Measurements from ENCODE around the gene PXK.

Gene PXK

GRCh38 chr3:58384381-58385090 is 51.8 kb downstream of the PXK start:
- DNase-seq = no peak

- DNase-seq = no peak
Observed at GRCh38 chr3:58386626-58387365, 54.1 kb downstream of the PXK start.

GRCh38 chr3:58387650-58388546 is 55.2 kb downstream of the PXK start:
- DNase-seq = no peak

- DNase-seq = no peak
Observed at GRCh38 chr3:58388550-58389091, 55.9 kb downstream of the PXK start.

- no peak for DNase-seq
Observed at GRCh38 chr3:58391156-58391865, 58.6 kb downstream of the PXK start.

GRCh38 chr3:58392181-58392580 is 59.5 kb downstream of the PXK start:
- no peak for DNase-seq

- no peak for DNase-seq
Observed at GRCh38 chr3:58394339-58394738, 61.6 kb downstream of the PXK start.

GRCh38 chr3:58398669-58399333 is 66.1 kb downstream of the PXK start:
- no peak for DNase-seq

- DNase-seq = no peak
Observed at GRCh38 chr3:58403513-58404109, 70.9 kb downstream of the PXK start.

- DNase-seq = no peak
Observed at GRCh38 chr3:58404396-58404795, 71.7 kb downstream of the PXK start.

GRCh38 chr3:58408906-58409305 is 76.2 kb downstream of the PXK start:
- no peak for DNase-seq

GRCh38 chr3:58409663-58410062 is 77.0 kb downstream of the PXK start:
- DNase-seq = no peak

- no peak for DNase-seq
Observed at GRCh38 chr3:58411036-58411435, 78.3 kb downstream of the PXK start.

- DNase-seq = no peak
Observed at GRCh38 chr3:58411851-58412830, 79.4 kb downstream of the PXK start.

GRCh38 chr3:58414538-58415197 is 82.0 kb downstream of the PXK start:
- DNase-seq = no peak

GRCh38 chr3:58416191-58416590 is 83.5 kb downstream of the PXK start:
- no peak for DNase-seq

- DNase-seq = no peak
Observed at GRCh38 chr3:58417075-58417474, 84.4 kb downstream of the PXK start.

GRCh38 chr3:58418227-58418626 is 85.5 kb downstream of the PXK start:
- no peak for DNase-seq

- no peak for DNase-seq
Observed at GRCh38 chr3:58419780-58420507, 87.3 kb downstream of the PXK start.
